ENCODE results near the gene SLC25A21.

DNA sequence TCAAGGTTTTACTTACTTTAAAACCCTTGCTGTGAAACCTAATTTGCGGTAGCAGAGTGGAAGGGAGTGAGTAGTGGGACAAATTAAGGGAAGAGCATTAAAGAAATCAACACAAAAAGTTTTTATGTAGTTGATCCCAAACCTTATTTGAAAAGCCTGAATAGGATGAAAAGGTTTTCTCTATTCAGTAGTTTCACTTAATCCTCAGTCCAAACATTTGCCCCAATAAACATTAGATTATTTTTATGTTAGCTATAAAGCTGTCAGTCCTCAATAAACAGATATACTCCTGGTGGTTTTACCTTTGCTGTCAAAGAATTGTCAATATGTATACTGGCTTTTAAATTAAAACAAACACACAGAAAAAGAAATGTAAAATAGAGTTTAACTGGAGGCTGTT is 374.8 kb downstream of the SLC25A21 start:
- TF ChIP-seq PPARA (CRISPR knock-in tag; IDR thresholded peaks at IDR 0.05; ENCODE audit: borderline replicate concordance), result no peak
- TF ChIP-seq TOX (CRISPR knock-in tag; IDR thresholded peaks at IDR 0.05; ENCODE audit: borderline replicate concordance), result no peak
- no peak for TF ChIP-seq ZNF70 (CRISPR knock-in tag; IDR thresholded peaks at IDR 0.05)
- TF ChIP-seq ZFP30 (CRISPR knock-in tag; IDR thresholded peaks at IDR 0.05), result no peak
- TF ChIP-seq OSR1 (CRISPR knock-in tag; IDR thresholded peaks at IDR 0.05), result no peak
- TF ChIP-seq ESRRG (CRISPR knock-in tag; IDR thresholded peaks at IDR 0.05), result no peak
- no peak for TF ChIP-seq RARB (CRISPR knock-in tag; IDR thresholded peaks at IDR 0.05)
- no peak for TF ChIP-seq ARNTL (CRISPR knock-in tag; IDR thresholded peaks at IDR 0.05; ENCODE audit: borderline replicate concordance, low read depth)
- no peak for TF ChIP-seq ZC3H10 (CRISPR knock-in tag; IDR thresholded peaks at IDR 0.05)
- TF ChIP-seq GLIS3 (CRISPR knock-in tag; IDR thresholded peaks at IDR 0.05), result no peak
- no peak for TF ChIP-seq TCF4 (CRISPR knock-in tag; IDR thresholded peaks at IDR 0.05; ENCODE audit: borderline replicate concordance)
